ENCODE data around the gene SFMBT2. TPM values are rescaled to one million over a fixed set of nuclear protein-coding genes. Genes with fewer than 3 reads are reported as not detected.

SFMBT2 gene
- total RNA-seq, 4 donors from 2014 or later: 7.6 to 15.4 (median 10.8) TPM

DNA sequence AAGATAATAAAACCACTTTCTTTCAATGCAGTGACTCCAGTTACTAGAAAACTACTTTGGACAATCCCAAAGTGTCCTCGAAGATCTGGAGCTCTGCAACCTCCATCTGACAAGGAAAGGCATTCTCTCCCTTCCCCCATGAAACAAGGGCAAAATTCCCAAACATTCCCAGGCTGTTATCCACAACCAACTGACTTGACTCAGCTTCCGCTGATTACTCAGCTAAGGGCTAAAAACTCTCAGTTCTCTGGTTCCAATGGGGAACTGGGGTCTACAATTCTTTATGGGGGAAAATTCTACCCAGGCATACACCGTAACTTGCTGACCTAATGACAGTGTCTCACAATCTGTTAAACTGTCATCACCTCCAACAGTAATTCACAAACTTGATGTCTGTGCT, 48.4 kb downstream of the SFMBT2 start:
- Histone ChIP-seq H3K27me3 (no peaks in the 10 kb centered on the region), H3K9me3 (no peaks in the 10 kb centered on the region), H3K4me3 (no peak overlapping the region), H3K27ac (replicated peaks in 1 of 4) (no peak overlapping the region), H3K4me1 (no peaks in the 10 kb centered on the region), H3K36me3 (peaks cover 5 to 62% (median 34%) of the 10 kb centered on the region in 4 donors)
- DNase-seq (ENCODE audit: extremely low spot score): no peak
- intact Hi-C loops (cut with DNase I): no loop called here
- WGBS: 89% methylated on average over 3 of the region's 3 CpGs
- TF ChIP-seq EP300 (IDR thresholded peaks at IDR 0.05): no peak
- TF ChIP-seq POLR2A (IDR thresholded peaks at IDR 0.05; ENCODE audit: low read depth): no peak
- TF ChIP-seq, protein P1, sequence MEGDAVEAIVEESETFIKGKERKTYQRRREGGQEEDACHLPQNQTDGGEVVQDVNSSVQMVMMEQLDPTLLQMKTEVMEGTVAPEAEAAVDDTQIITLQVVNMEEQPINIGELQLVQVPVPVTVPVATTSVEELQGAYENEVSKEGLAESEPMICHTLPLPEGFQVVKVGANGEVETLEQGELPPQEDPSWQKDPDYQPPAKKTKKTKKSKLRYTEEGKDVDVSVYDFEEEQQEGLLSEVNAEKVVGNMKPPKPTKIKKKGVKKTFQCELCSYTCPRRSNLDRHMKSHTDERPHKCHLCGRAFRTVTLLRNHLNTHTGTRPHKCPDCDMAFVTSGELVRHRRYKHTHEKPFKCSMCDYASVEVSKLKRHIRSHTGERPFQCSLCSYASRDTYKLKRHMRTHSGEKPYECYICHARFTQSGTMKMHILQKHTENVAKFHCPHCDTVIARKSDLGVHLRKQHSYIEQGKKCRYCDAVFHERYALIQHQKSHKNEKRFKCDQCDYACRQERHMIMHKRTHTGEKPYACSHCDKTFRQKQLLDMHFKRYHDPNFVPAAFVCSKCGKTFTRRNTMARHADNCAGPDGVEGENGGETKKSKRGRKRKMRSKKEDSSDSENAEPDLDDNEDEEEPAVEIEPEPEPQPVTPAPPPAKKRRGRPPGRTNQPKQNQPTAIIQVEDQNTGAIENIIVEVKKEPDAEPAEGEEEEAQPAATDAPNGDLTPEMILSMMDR (IDR thresholded peaks at IDR 0.05): no peak
- no peak for TF ChIP-seq POLR2AphosphoS5 (IDR thresholded peaks at IDR 0.05)

DNA sequence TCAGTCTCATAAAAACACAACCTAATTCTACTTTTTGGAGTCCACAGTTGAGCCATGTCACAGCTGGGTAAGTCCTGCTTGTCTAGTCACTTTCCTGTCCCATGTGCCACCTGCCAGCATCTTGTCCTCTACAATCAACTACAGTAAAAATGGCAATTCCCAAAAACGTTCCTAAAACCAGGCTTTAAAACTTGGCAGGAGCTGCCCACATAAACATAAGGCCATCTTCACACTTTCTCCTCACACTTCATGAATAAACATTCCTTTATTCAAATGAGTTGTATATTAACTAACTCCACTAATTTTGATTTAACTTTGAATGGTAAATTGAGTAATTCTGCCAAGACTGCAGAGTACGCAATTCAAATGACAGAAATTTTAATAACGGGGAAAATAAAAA, 49.5 kb downstream of the SFMBT2 start:
- no peak for DNase-seq (ENCODE audit: extremely low spot score)
- no peaks in the 10 kb centered on the region for H3K4me1 ChIP-seq
- intact Hi-C loops (cut with DNase I): no loop called here
- no peak for TF ChIP-seq POLR2AphosphoS5 (IDR thresholded peaks at IDR 0.05)
- TF ChIP-seq, protein P1 (IDR thresholded peaks at IDR 0.05): no peak
- TF ChIP-seq POLR2A (IDR thresholded peaks at IDR 0.05; ENCODE audit: low read depth): no peak
- TF ChIP-seq EP300 (IDR thresholded peaks at IDR 0.05): no peak
- WGBS: 78% methylated on average over 3 of the region's 3 CpGs
- H3K36me3 ChIP-seq: peaks cover 5 to 51% (median 23%) of the 10 kb centered on the region in 4 donors
- no peak overlapping the region for H3K27ac ChIP-seq (replicated peaks in 1 of 4)
- H3K27me3 ChIP-seq: no peaks in the 10 kb centered on the region
- no peaks in the 10 kb centered on the region for H3K9me3 ChIP-seq
- no peak overlapping the region for H3K4me3 ChIP-seq

DNA sequence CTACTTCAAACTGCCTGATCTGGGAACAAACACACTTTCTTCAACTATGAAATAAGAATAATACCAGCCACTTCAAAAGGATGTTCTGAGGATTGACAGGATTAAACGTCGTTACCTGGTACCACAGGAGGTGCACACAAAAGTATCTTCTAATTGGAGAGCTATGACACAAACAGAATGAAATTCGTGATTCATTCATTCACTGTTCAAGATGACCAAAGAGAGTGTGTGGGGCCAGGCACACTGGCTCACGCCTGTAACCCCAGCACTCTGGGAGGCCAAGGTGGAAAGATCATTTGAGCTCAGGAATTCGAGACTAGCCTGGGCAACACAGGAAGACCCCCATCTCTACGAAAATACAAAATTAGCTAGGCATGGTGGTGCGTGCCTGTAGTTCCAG, 50.9 kb downstream of the SFMBT2 start:
- peaks cover 5 to 37% (median 15%) of the 10 kb centered on the region in 4 donors for H3K36me3 ChIP-seq
- H3K4me1 ChIP-seq: peaks cover 0 to under 1% (median 0%) of the 10 kb centered on the region in 4 donors
- intact Hi-C loops (cut with DNase I): no loop called here
- H3K9me3 ChIP-seq: no peaks in the 10 kb centered on the region
- DNase-seq (ENCODE audit: extremely low spot score): no peak
- WGBS: 96% methylated on average over 7 of the region's 7 CpGs
- TF ChIP-seq, protein P1 (IDR thresholded peaks at IDR 0.05): no peak
- no peak for TF ChIP-seq EP300 (IDR thresholded peaks at IDR 0.05)
- no peak for TF ChIP-seq POLR2AphosphoS5 (IDR thresholded peaks at IDR 0.05)
- no peak for TF ChIP-seq POLR2A (IDR thresholded peaks at IDR 0.05; ENCODE audit: low read depth)
- no peak overlapping the region for H3K27ac ChIP-seq (replicated peaks in 1 of 4)
- no peaks in the 10 kb centered on the region for H3K27me3 ChIP-seq
- H3K4me3 ChIP-seq: no peak overlapping the region

DNA sequence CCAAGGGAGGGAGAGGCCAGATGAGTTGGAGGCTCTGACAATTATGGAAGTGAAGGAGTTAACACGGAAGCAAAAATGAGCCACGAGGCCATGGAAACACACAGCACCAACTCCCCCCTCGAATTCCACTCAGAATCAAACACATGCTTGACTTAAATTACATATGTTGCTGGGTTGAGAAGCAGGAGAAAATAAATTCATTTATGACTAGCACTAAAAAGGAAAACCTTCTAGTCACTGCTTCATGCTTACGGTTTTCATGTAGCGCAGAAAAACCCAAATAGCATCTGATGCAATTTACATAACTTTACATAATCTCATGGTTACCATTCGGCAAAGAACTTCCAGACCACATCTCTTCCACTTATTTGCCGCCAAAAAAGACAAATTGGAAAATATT, 51.5 kb downstream of the SFMBT2 start:
- Histone ChIP-seq H3K9me3 (no peaks in the 10 kb centered on the region), H3K4me1 (peaks cover 0 to 7% (median 4%) of the 10 kb centered on the region in 4 donors), H3K27ac (replicated peaks in 1 of 4) (no peak overlapping the region), H3K36me3 (peaks cover 4 to 31% (median 12%) of the 10 kb centered on the region in 4 donors), H3K27me3 (no peaks in the 10 kb centered on the region), H3K4me3 (no peak overlapping the region)
- intact Hi-C loops (cut with DNase I): no loop called here
- TF ChIP-seq, protein P1 (IDR thresholded peaks at IDR 0.05): no peak
- TF ChIP-seq POLR2AphosphoS5 (IDR thresholded peaks at IDR 0.05) (no peak), POLR2A (IDR thresholded peaks at IDR 0.05; ENCODE audit: low read depth) (no peak), EP300 (IDR thresholded peaks at IDR 0.05) (no peak)
- DNase-seq (ENCODE audit: extremely low spot score): no peak
- 79% methylated on average over 7 of the region's 7 CpGs for WGBS

DNA sequence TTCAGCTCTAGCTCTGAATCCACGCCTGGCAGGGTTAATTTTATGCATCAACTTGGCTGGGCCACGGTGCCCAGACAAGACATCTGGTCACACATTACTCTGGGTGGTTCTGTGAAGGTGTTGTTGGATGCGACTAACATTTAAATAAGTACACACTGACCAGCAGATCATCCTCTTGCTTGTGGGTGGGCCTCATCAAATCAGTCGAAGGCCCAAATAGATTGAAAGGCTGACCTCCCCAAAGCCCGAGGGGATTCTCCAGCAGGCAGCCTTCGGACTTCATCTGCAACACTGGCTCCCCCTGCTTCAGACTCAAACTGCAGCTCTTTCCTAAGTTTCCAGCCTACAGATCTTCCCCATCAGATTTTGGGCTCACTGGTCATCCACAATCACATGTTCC, 53.6 kb downstream of the SFMBT2 start:
- Histone ChIP-seq H3K4me1 (peaks cover 0 to 8% (median 5%) of the 10 kb centered on the region in 4 donors), H3K27me3 (no peaks in the 10 kb centered on the region), H3K9me3 (no peaks in the 10 kb centered on the region), H3K27ac (replicated peaks in 1 of 4) (no peak overlapping the region), H3K4me3 (no peak overlapping the region), H3K36me3 (peaks cover 0 to 19% (median 6%) of the 10 kb centered on the region in 4 donors)
- TF ChIP-seq POLR2A (IDR thresholded peaks at IDR 0.05; ENCODE audit: low read depth): no peak
- TF ChIP-seq EP300 (IDR thresholded peaks at IDR 0.05): no peak
- TF ChIP-seq, protein P1 (IDR thresholded peaks at IDR 0.05): no peak
- no peak for TF ChIP-seq POLR2AphosphoS5 (IDR thresholded peaks at IDR 0.05)
- intact Hi-C loops (cut with DNase I): no loop called here
- WGBS: 95% methylated on average over 5 of the region's 6 CpGs
- DNase-seq (ENCODE audit: extremely low spot score): no peak

Data from esophagus muscularis mucosa (tissue), 4 donors.